RWPE2 (cell line): ENCODE data around the gene ASB15.

Source experiments
- ATAC-seq: fragments of 200-7000 bp; cut with Tn5 transposase; 3 replicates; pipeline ENCODE4 v1.9.1; 2021; ENCODE audit warnings: low read depth
- DNase-seq: peaks from one replicate; pipeline ENCODE4 v3.0.0-alpha.2; 2020; ENCODE audit warnings: low spot score
- H3K27ac ChIP-seq: fragments of 450-650 bp; 2 replicates; pipeline ENCODE4 v1.5.1; 2017; ENCODE audit warnings: mild to moderate bottlenecking; ENCODE audit not compliant: poor library complexity, severe bottlenecking
- H3K27me3 ChIP-seq: fragments of 250-450 bp; sonication (Bioruptor Pico); 2 replicates; pipeline ENCODE4 v1.5.1; 2021; ENCODE audit warnings: mild to moderate bottlenecking, moderate library complexity; ENCODE audit not compliant: insufficient read depth, poor library complexity, severe bottlenecking
- H3K36me3 ChIP-seq: fragments of 250-450 bp; sonication (Bioruptor Pico); 2 replicates; pipeline ENCODE4 v1.5.1; 2020; ENCODE audit warnings: low read depth, mild to moderate bottlenecking, moderate library complexity
- H3K4me1 ChIP-seq: fragments of 250-450 bp; sonication (Bioruptor Pico); 2 replicates; pipeline ENCODE4 v1.5.1; 2021; ENCODE audit warnings: mild to moderate bottlenecking, moderate library complexity; ENCODE audit not compliant: insufficient read depth, poor library complexity, severe bottlenecking
- H3K4me3 ChIP-seq: fragments of 250-450 bp; sonication (Bioruptor Pico); 2 replicates; pipeline ENCODE4 v1.5.1; 2021; ENCODE audit warnings: mild to moderate bottlenecking, moderate library complexity; ENCODE audit not compliant: severe bottlenecking
- H3K9me3 ChIP-seq: fragments of 250-450 bp; sonication (Bioruptor Pico); 2 replicates; pipeline ENCODE4 v1.5.1; 2021; ENCODE audit warnings: mild to moderate bottlenecking, moderate library complexity; ENCODE audit not compliant: severe bottlenecking
- TF ChIP-seq, protein P1 (sequence below): fragments of 450-650 bp; IDR thresholded peaks from one replicate; pipeline ENCODE4 v1.5.1; 2017; ENCODE audit warnings: mild to moderate bottlenecking, moderate library complexity; ENCODE audit not compliant: poor library complexity, severe bottlenecking

ASB15 gene

DNA sequence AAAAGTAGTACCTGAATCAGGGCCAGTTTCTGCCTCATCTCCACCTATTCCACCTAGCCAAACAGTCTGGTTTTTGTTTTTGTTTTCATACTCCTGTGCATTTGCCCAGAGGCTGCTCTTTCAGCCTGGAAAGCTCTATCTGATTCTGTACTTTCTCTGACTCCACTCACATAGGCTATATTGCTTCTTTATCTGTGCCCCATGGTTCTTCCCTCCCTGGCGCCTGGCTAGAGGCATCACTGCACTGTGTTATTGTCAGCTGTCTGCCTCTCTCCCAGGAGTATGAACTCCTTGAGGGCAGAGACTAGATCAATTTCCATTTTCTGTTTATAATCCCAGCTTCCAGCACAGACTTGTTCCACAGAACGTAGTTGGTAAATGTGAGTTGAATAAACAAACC is 49.0 kb downstream of the ASB15 start:
- H3K4me3 ChIP-seq, result no peak overlapping the region
- H3K27me3 ChIP-seq, result no peaks in the 10 kb centered on the region
- TF ChIP-seq, protein P1, sequence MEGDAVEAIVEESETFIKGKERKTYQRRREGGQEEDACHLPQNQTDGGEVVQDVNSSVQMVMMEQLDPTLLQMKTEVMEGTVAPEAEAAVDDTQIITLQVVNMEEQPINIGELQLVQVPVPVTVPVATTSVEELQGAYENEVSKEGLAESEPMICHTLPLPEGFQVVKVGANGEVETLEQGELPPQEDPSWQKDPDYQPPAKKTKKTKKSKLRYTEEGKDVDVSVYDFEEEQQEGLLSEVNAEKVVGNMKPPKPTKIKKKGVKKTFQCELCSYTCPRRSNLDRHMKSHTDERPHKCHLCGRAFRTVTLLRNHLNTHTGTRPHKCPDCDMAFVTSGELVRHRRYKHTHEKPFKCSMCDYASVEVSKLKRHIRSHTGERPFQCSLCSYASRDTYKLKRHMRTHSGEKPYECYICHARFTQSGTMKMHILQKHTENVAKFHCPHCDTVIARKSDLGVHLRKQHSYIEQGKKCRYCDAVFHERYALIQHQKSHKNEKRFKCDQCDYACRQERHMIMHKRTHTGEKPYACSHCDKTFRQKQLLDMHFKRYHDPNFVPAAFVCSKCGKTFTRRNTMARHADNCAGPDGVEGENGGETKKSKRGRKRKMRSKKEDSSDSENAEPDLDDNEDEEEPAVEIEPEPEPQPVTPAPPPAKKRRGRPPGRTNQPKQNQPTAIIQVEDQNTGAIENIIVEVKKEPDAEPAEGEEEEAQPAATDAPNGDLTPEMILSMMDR, result no peak
- no peaks in the 10 kb centered on the region for H3K36me3 ChIP-seq
- H3K9me3 ChIP-seq, result no peaks in the 10 kb centered on the region
- no peak overlapping the region for H3K27ac ChIP-seq
- ATAC-seq, result no peak
- no peak for DNase-seq
- H3K4me1 ChIP-seq, result peaks cover 12% of the 10 kb centered on the region

GRCh38 chr7:123652406-123652805 is 50.8 kb downstream of the ASB15 start:
- H3K27me3 ChIP-seq, result no peaks in the 10 kb centered on the region
- TF ChIP-seq, protein P1, result no peak
- H3K36me3 ChIP-seq, result no peaks in the 10 kb centered on the region
- no peaks in the 10 kb centered on the region for H3K9me3 ChIP-seq
- no peak for ATAC-seq
- no peak overlapping the region for H3K4me3 ChIP-seq
- no peak overlapping the region for H3K27ac ChIP-seq
- no peak for DNase-seq
- H3K4me1 ChIP-seq, result peaks cover 5% of the 10 kb centered on the region

DNA sequence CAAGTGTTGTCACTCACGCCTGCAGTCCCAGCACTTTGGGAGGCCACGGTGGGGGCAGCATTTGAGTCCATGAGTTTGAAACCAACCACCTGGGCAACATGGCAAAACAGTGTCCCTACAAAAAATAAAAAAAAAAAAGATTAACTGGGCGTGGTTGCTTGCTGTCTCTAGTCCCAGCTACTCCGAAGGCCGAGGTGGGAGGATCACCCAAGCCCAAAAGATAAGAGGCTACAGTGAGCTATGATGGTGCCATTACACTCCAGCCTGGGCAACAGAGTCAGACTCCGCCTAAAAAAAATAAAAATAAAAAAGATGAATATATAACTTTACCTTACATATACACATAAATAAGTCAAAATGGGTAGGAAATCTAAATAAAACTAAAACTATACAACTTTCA is 51.5 kb downstream of the ASB15 start:
- H3K4me3 ChIP-seq, result no peak overlapping the region
- TF ChIP-seq, protein P1, result no peak
- peaks cover 5% of the 10 kb centered on the region for H3K4me1 ChIP-seq
- H3K36me3 ChIP-seq, result no peaks in the 10 kb centered on the region
- ATAC-seq, result no peak
- no peak for DNase-seq
- no peaks in the 10 kb centered on the region for H3K9me3 ChIP-seq
- no peaks in the 10 kb centered on the region for H3K27me3 ChIP-seq
- H3K27ac ChIP-seq, result no peak overlapping the region

DNA sequence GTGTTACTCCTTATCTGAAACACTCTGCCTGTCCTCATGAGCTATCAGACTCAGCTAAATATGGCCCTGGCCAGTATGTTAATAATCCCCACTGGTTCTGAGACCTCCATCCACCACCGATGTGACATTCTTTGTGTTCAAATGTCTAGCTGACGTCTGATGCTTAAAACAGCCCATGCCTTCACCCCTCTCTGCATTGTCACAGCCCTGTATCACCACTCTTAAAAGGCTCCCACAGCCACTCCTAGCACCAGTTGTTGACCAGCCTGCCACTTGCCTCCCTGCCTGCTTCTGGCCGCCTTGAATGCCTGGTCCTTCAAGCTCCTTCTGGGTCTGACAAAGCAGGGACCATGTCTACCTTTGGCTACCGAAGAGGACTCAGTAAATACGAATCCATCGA is 54.0 kb downstream of the ASB15 start, which contains the start of gene LMOD2:
Gene LMOD2 (plus strand): TSS at position 253 of the 400 bp plus-strand sequence. CDS start 98 bp downstream, at position 351.
- Histone ChIP-seq H3K9me3 (no peaks in the 10 kb centered on the region), H3K27ac (no peak within 1 kb of the TSS), H3K36me3 (no peaks in the 10 kb centered on the region), H3K27me3 (no peaks in the 10 kb centered on the region), H3K4me3 (no peak within 1 kb of the TSS), H3K4me1 (no peaks in the 10 kb centered on the region)
- ATAC-seq, result no peak
- TF ChIP-seq, protein P1, result no peak
- DNase-seq, result no peak

- TF ChIP-seq, protein P1, result no peak
- H3K36me3 ChIP-seq, result no peaks in the 10 kb centered on the region
- H3K4me1 ChIP-seq, result no peaks in the 10 kb centered on the region
- ATAC-seq, result no peak
- no peak for DNase-seq
- H3K27me3 ChIP-seq, result no peaks in the 10 kb centered on the region
- no peak overlapping the region for H3K4me3 ChIP-seq
- H3K9me3 ChIP-seq, result no peaks in the 10 kb centered on the region
- no peak overlapping the region for H3K27ac ChIP-seq
These were observed 55.1 kb downstream of the ASB15 start for GRCh38 chr7:123656544-123657303.
